SK-N-SH (cell line): Measurements from ENCODE around the gene RNF13. TPM values are rescaled to one million over a fixed set of nuclear protein-coding genes. Genes with fewer than 3 reads are reported as not detected.

Source experiments
- CTCF ChIA-PET: fragments of 300-600, 350-600 bp; formaldehyde crosslinking; extraction: SDS; loops from one replicate; lab custom pipeline; 2021; lab: Yijun Ruan, JAX
- POLR2A ChIA-PET: fragments of 350-600 bp; sonication (Branson Sonifier 250); formaldehyde crosslinking; extraction: SDS; loops from one replicate; lab custom pipeline; 2020; ENCODE audit warnings: antibody characterized with exemption, inconsistent platforms; lab: Yijun Ruan, JAX
- DNase-seq: peaks from one replicate; pipeline ENCODE4 v3.0.0; 2012
- H2AFZ ChIP-seq: fragments of 200-600 bp; sonication (generic); 2 replicates; pipeline ENCODE4 v1.8.1; 2016; ENCODE audit warnings: antibody characterized with exemption, mild to moderate bottlenecking, low read depth
- H3F3A ChIP-seq: fragments of 200-600 bp; sonication (generic); replicated peaks from 2 replicates; pipeline ENCODE3; 2016; ENCODE audit warnings: antibody characterized with exemption, mild to moderate bottlenecking; ENCODE audit not compliant: insufficient read depth
- H3K27ac ChIP-seq, 2 experiments: fragments of 200-500 bp in 1 of 2; fragments of 200-600 bp in 1 of 2; sonication (Bioruptor generic) in 1 of 2; sonication (generic), shearing (Covaris generic) in 1 of 2; 2 replicates each; pipeline versions ENCODE4 v1.5.1 to v1.6.1; 2014 to 2016; ENCODE audit warnings: low read depth in 2 of 2, inconsistent platforms in 1 of 2, low read length in 1 of 2, mild to moderate bottlenecking in 1 of 2, mixed read lengths in 1 of 2
- H3K27me3 ChIP-seq: fragments of 200-600 bp; sonication (generic), shearing (Covaris generic); 2 replicates; pipeline ENCODE4 v1.6.1; 2016; ENCODE audit warnings: mixed run types; ENCODE audit not compliant: insufficient read depth
- H3K36me3 ChIP-seq, 2 experiments: fragments of 200-500 bp in 1 of 2; fragments of 200-600 bp in 1 of 2; sonication (Bioruptor generic) in 1 of 2; sonication (generic) in 1 of 2; replicated peaks in 1 of 2; 2 replicates each; pipeline versions ENCODE3 to v1.5.1; 2014 to 2016; ENCODE audit warnings: low read length in 1 of 2, mild to moderate bottlenecking in 1 of 2; ENCODE audit not compliant: insufficient read depth in 2 of 2, control insufficient read depth in 1 of 2
- H3K4me1 ChIP-seq, 2 experiments: fragments of 200-500 bp in 1 of 2; fragments of 200-600 bp in 1 of 2; sonication (Bioruptor generic) in 1 of 2; sonication (generic), shearing (Covaris generic) in 1 of 2; 2 replicates each; pipeline versions ENCODE4 v1.5.1 to v1.6.1; 2014 to 2016; ENCODE audit warnings: low read depth in 1 of 2, low read length in 1 of 2, mixed run types in 1 of 2; ENCODE audit not compliant: insufficient read depth in 2 of 2, control insufficient read depth in 1 of 2
- H3K4me2 ChIP-seq: fragments of 200-600 bp; sonication (generic), shearing (Covaris generic); 2 replicates; pipeline ENCODE4 v1.6.1; 2017; ENCODE audit warnings: mixed run types
- H3K4me3 ChIP-seq, 2 experiments: fragments of 200-500 bp in 1 of 2; fragments of 200-600 bp in 1 of 2; sonication (Bioruptor generic) in 1 of 2; sonication (generic), shearing (Covaris generic) in 1 of 2; 2 replicates each; pipeline versions ENCODE4 v1.5.1 to v1.8.1; 2014 to 2016; ENCODE audit warnings: low read depth in 2 of 2, inconsistent platforms in 1 of 2, low read length in 1 of 2, mild to moderate bottlenecking in 1 of 2, mixed read lengths in 1 of 2, moderate library complexity in 1 of 2
- H3K79me2 ChIP-seq: fragments of 200-600 bp; sonication (generic); 2 replicates; pipeline ENCODE4 v1.8.1; 2017; ENCODE audit warnings: mild to moderate bottlenecking; ENCODE audit not compliant: insufficient read depth
- H3K9ac ChIP-seq: fragments of 200-600 bp; sonication (generic); 2 replicates; pipeline ENCODE4 v1.6.1; 2017; ENCODE audit warnings: mixed run types
- H3K9me2 ChIP-seq: fragments of 200-600 bp; sonication (generic); 2 replicates; pipeline ENCODE4 v1.6.1; 2017; ENCODE audit warnings: mixed run types
- H3K9me3 ChIP-seq: fragments of 200-600 bp; sonication (generic); 2 replicates; pipeline ENCODE4 v1.6.1; 2017; ENCODE audit warnings: mixed run types, mild to moderate bottlenecking, moderate library complexity
- H4K20me1 ChIP-seq: fragments of 200-600 bp; sonication (generic); 2 replicates; pipeline ENCODE4 v1.6.1; 2017; ENCODE audit warnings: mild to moderate bottlenecking, mixed run types; ENCODE audit not compliant: insufficient read depth
- EP300 ChIP-seq, 2 experiments: IDR thresholded peaks; 2 replicates each; pipeline versions ENCODE4 v1.4.0 to v1.6.1; 2012; ENCODE audit warnings: borderline replicate concordance in 1 of 2, low read depth in 1 of 2, low read length in 1 of 2
- EZH2phosphoT487 ChIP-seq: fragments of 200-600 bp; sonication (generic); IDR thresholded peaks from 2 replicates; pipeline ENCODE4 v1.6.1; 2017; ENCODE audit warnings: low read depth, mixed run types, mild to moderate bottlenecking, antibody characterized with exemption, moderate library complexity, borderline replicate concordance
- MAX ChIP-seq: IDR thresholded peaks from 2 replicates; pipeline ENCODE4 v1.4.0; 2012; ENCODE audit warnings: low read depth
- MXI1 ChIP-seq: IDR thresholded peaks from 2 replicates; pipeline ENCODE4 v1.6.1; 2012; ENCODE audit warnings: mild to moderate bottlenecking, low read depth, low read length, improper control_type of control experiment
- NFIC ChIP-seq: IDR thresholded peaks from 2 replicates; pipeline ENCODE4 v1.4.0; 2012; ENCODE audit warnings: borderline replicate concordance
- NRF1 ChIP-seq: IDR thresholded peaks from 2 replicates; pipeline ENCODE4 v1.6.1; 2012; ENCODE audit warnings: low read depth, mild to moderate bottlenecking, low read length
- POLR2AphosphoS5 ChIP-seq: IDR thresholded peaks from 2 replicates; pipeline ENCODE4 v1.6.1; 2012; ENCODE audit warnings: low read depth, low read length
- RAD21 ChIP-seq: IDR thresholded peaks from 2 replicates; pipeline ENCODE4 v1.6.1; 2012; ENCODE audit warnings: mild to moderate bottlenecking, low read length
- RFX5 ChIP-seq: IDR thresholded peaks from 2 replicates; pipeline ENCODE4 v1.6.1; 2012; ENCODE audit warnings: mild to moderate bottlenecking, improper control_type of control experiment, low read length
- RXRA ChIP-seq: IDR thresholded peaks from 2 replicates; pipeline ENCODE4 v1.4.0; 2012; ENCODE audit warnings: low read depth, mild to moderate bottlenecking, borderline replicate concordance
- SMC3 ChIP-seq: IDR thresholded peaks from 2 replicates; pipeline ENCODE4 v1.6.1; 2012; ENCODE audit warnings: low read depth, low read length, improper control_type of control experiment
- TEAD4 ChIP-seq: IDR thresholded peaks from 2 replicates; pipeline ENCODE4 v1.4.0; 2012; ENCODE audit warnings: mild to moderate bottlenecking, borderline replicate concordance; ENCODE audit not compliant: insufficient read depth
- WGBS: methylation state at CpG from one replicate; pipeline ENCODE4 v1.1.6; 2017; ENCODE audit warnings: low lambda C conversion rate; 5-methylcytosine and 5-hydroxymethylcytosine counted together
- polyA plus RNA-seq, 3 experiments: library from polyadenylated mRNA; depleted of rRNA; stranded (reverse); fragments of >200 nt; gene quantifications; 2 replicates each; pipeline ENCODE4 v1.2.3, GENCODE V29; 2012
- TF ChIP-seq, protein P1 (sequence below): IDR thresholded peaks from 2 replicates; pipeline ENCODE4 v1.6.1; 2012; ENCODE audit warnings: mild to moderate bottlenecking, low read depth, low read length, moderate library complexity
- TF ChIP-seq, protein P2 (sequence below): IDR thresholded peaks from 2 replicates; pipeline ENCODE4 v1.4.0; 2012; ENCODE audit warnings: low read depth, borderline replicate concordance
- TF ChIP-seq, protein P3 (sequence below): fragments of 200-600 bp; sonication (generic); IDR thresholded peaks from 2 replicates; pipeline ENCODE4 v1.6.1; 2017; ENCODE audit warnings: antibody characterized with exemption, mild to moderate bottlenecking, moderate library complexity
- TF ChIP-seq, protein P4 (sequence below): fragments of 150-350 bp; IDR thresholded peaks from 2 replicates; pipeline ENCODE4 v1.6.1; 2016; ENCODE audit warnings: mild to moderate bottlenecking, low read depth, low read length

The RNF13 gene
- polyA plus RNA-seq, 1 of the 3 experiments (the other 2 are of a cell fraction), result 14.9 TPM

DNA sequence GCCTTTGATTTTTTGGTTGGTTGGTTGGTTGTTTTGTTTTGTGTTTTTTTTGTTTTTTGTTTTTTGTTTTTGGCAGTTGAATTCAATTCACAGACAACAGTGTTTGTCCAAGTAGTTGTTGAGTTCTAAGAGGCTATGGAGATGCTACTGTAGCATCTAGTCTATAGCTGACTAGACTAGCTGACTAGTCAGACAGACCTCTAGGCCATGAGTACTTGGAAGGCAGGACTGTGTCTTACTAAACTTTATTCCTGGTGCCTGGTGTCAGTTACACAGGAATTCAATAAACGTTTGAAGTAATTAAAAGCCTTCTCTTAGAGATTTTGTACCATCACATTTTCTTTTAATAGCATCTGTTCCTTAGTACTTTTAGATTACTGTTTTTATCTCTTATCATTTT, 35.7 kb downstream of the RNF13 start:
- no peak overlapping the region for H3K27ac ChIP-seq
- H3K4me3 ChIP-seq, result no peak overlapping the region
- 85% methylated on average over 1 of the region's 1 CpG for WGBS
- H3K79me2 ChIP-seq, result peaks cover 12% of the 10 kb centered on the region
- no peaks in the 10 kb centered on the region for H3F3A ChIP-seq
- peaks cover 0 to 5% of the 10 kb centered on the region in 2 experiments; a peak in 2 of 4 replicates for H3K4me1 ChIP-seq
- H3K9me3 ChIP-seq, result no peaks in the 10 kb centered on the region
- H3K36me3 ChIP-seq, result peaks cover 19 to 34% of the 10 kb centered on the region in 2 experiments
- TF ChIP-seq MAX, result no peak
- TF ChIP-seq SMC3, result no peak
- no peak for TF ChIP-seq MXI1
- no peak for TF ChIP-seq TEAD4
- peaks cover 3% of the 10 kb centered on the region; the same call in 1 of the 2 replicates for H4K20me1 ChIP-seq
- no peak overlapping the region for H3K4me2 ChIP-seq
- no peak overlapping the region for H2AFZ ChIP-seq
- CTCF ChIA-PET, result interaction anchor here (0.7 to 1.3 kb wide), 3 partner anchors 31 to 41 kb away, joined by 3 to 6 read pairs (median 3); no protein-coding TSS in a partner anchor
- POLR2A ChIA-PET, result no interaction called here
- no peak for DNase-seq
- H3K9me2 ChIP-seq, result no peaks in the 10 kb centered on the region
- no peaks in the 10 kb centered on the region for H3K27me3 ChIP-seq
- no peak overlapping the region for H3K9ac ChIP-seq

DNA sequence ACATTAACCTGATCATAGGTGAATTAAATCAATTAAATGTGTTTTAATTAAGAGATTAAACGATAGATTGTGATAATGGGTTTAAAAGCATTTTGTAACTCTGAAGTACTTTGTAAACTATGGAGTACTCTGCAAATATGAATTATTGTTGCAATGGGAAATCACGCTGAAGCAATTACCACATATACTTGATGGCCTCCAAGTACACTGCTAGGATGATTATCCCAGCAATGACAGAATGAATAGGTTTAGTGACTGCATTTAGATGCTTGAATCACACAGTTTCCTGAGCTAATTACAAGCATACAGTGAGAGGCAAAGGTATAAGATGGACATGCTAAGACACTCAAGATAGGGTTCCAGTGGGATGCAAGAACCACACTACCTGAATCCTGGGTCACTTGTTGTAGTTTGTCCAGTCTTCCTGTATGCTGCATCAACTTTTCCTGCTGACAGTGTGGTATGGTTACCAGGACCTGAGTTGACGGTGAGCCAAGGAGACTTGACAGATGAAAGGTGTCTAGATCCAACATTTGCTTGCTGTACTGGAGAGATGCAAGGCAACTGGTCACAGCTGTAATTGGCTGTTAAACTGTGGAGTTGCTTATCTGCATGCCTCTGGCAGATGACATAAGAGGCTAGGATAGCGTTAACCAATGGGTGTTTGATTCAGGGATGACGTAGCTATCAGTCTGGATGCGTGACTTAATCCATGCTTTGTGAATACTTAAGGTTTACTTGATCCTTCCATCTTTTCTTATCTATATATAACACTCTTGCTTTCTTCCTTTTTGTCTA, 38.0 kb downstream of the RNF13 start:
- peaks cover 0 to 5% of the 10 kb centered on the region in 2 experiments; a peak in 2 of 4 replicates for H3K4me1 ChIP-seq
- no peaks in the 10 kb centered on the region for H3K9me3 ChIP-seq
- peak; percentile 6 for DNase-seq
- POLR2A ChIA-PET, result no interaction called here
- H3F3A ChIP-seq, result no peaks in the 10 kb centered on the region
- H3K4me3 ChIP-seq, result no peak overlapping the region
- no peak overlapping the region for H3K4me2 ChIP-seq
- H4K20me1 ChIP-seq, result peaks cover 3% of the 10 kb centered on the region; the same call in 1 of the 2 replicates
- no peak overlapping the region for H3K27ac ChIP-seq
- no peaks in the 10 kb centered on the region for H3K9me2 ChIP-seq
- no peak overlapping the region for H3K9ac ChIP-seq
- H3K36me3 ChIP-seq, result peaks cover 33 to 44% of the 10 kb centered on the region in 2 experiments
- H2AFZ ChIP-seq, result no peak overlapping the region
- CTCF ChIA-PET, result interaction anchor here (1.4 to 2.6 kb wide), 3 partner anchors 9 to 43 kb away, joined by 4 to 10 read pairs (median 4); no protein-coding TSS in a partner anchor
- H3K79me2 ChIP-seq, result peaks cover 5% of the 10 kb centered on the region; the same call in 1 of the 2 replicates
- 84% methylated on average over 6 of the region's 6 CpGs for WGBS
- no peaks in the 10 kb centered on the region for H3K27me3 ChIP-seq
- TF ChIP-seq EP300 (IDR thresholded peaks at IDR 0.05; ENCODE audit: borderline replicate concordance in 1 of 2, low read depth in 1 of 2, low read length in 1 of 2) (no peak), NFIC (no peak), RFX5 (no peak), NRF1 (no peak), TEAD4 (no peak), POLR2AphosphoS5 (no peak), RXRA (no peak), SMC3 (no peak), RAD21 (no peak), EZH2phosphoT487 (no peak)
- TF ChIP-seq, protein P1, sequence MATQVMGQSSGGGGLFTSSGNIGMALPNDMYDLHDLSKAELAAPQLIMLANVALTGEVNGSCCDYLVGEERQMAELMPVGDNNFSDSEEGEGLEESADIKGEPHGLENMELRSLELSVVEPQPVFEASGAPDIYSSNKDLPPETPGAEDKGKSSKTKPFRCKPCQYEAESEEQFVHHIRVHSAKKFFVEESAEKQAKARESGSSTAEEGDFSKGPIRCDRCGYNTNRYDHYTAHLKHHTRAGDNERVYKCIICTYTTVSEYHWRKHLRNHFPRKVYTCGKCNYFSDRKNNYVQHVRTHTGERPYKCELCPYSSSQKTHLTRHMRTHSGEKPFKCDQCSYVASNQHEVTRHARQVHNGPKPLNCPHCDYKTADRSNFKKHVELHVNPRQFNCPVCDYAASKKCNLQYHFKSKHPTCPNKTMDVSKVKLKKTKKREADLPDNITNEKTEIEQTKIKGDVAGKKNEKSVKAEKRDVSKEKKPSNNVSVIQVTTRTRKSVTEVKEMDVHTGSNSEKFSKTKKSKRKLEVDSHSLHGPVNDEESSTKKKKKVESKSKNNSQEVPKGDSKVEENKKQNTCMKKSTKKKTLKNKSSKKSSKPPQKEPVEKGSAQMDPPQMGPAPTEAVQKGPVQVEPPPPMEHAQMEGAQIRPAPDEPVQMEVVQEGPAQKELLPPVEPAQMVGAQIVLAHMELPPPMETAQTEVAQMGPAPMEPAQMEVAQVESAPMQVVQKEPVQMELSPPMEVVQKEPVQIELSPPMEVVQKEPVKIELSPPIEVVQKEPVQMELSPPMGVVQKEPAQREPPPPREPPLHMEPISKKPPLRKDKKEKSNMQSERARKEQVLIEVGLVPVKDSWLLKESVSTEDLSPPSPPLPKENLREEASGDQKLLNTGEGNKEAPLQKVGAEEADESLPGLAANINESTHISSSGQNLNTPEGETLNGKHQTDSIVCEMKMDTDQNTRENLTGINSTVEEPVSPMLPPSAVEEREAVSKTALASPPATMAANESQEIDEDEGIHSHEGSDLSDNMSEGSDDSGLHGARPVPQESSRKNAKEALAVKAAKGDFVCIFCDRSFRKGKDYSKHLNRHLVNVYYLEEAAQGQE, result no peak
- TF ChIP-seq, protein P2, sequence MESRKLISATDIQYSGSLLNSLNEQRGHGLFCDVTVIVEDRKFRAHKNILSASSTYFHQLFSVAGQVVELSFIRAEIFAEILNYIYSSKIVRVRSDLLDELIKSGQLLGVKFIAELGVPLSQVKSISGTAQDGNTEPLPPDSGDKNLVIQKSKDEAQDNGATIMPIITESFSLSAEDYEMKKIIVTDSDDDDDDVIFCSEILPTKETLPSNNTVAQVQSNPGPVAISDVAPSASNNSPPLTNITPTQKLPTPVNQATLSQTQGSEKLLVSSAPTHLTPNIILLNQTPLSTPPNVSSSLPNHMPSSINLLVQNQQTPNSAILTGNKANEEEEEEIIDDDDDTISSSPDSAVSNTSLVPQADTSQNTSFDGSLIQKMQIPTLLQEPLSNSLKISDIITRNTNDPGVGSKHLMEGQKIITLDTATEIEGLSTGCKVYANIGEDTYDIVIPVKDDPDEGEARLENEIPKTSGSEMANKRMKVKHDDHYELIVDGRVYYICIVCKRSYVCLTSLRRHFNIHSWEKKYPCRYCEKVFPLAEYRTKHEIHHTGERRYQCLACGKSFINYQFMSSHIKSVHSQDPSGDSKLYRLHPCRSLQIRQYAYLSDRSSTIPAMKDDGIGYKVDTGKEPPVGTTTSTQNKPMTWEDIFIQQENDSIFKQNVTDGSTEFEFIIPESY, result no peak
- TF ChIP-seq, protein P3, sequence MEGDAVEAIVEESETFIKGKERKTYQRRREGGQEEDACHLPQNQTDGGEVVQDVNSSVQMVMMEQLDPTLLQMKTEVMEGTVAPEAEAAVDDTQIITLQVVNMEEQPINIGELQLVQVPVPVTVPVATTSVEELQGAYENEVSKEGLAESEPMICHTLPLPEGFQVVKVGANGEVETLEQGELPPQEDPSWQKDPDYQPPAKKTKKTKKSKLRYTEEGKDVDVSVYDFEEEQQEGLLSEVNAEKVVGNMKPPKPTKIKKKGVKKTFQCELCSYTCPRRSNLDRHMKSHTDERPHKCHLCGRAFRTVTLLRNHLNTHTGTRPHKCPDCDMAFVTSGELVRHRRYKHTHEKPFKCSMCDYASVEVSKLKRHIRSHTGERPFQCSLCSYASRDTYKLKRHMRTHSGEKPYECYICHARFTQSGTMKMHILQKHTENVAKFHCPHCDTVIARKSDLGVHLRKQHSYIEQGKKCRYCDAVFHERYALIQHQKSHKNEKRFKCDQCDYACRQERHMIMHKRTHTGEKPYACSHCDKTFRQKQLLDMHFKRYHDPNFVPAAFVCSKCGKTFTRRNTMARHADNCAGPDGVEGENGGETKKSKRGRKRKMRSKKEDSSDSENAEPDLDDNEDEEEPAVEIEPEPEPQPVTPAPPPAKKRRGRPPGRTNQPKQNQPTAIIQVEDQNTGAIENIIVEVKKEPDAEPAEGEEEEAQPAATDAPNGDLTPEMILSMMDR, result no peak
- TF ChIP-seq, protein P4, sequence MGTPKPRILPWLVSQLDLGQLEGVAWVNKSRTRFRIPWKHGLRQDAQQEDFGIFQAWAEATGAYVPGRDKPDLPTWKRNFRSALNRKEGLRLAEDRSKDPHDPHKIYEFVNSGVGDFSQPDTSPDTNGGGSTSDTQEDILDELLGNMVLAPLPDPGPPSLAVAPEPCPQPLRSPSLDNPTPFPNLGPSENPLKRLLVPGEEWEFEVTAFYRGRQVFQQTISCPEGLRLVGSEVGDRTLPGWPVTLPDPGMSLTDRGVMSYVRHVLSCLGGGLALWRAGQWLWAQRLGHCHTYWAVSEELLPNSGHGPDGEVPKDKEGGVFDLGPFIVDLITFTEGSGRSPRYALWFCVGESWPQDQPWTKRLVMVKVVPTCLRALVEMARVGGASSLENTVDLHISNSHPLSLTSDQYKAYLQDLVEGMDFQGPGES, result no peak
